Endothelial cell of umbilical vein (primary cell): ENCODE measurements around the gene ITGAX. TPM values are rescaled to one million over a fixed set of nuclear protein-coding genes. Genes with fewer than 3 reads are reported as not detected.

Source experiments
- BruUV-seq: library from RNA; stranded (reverse); fragments of 400-500 nt; replicated peaks from 2 replicates; lab custom pipeline; 2021; lab: Mats Ljungman, UMichigan
- CTCF ChIA-PET: fragments of 300-600, 350-600 bp; sonication (Branson Sonifier 250); formaldehyde crosslinking; loops from one replicate; lab custom pipeline; 2021; ENCODE audit warnings: antibody characterized with exemption, inconsistent platforms; lab: Charles Lee
- POLR2A ChIA-PET: fragments of 300-600, 350-600 bp; sonication (Branson Sonifier 250); formaldehyde crosslinking; loops from one replicate; lab custom pipeline; 2021; ENCODE audit warnings: antibody characterized with exemption, inconsistent platforms; lab: Charles Lee
- DNase-seq: peaks from one replicate; pipeline ENCODE4 v3.0.0-alpha.2; 2011; ENCODE audit warnings: low read depth, low spot score
- FAIRE-seq: peaks from 2 replicates; lab custom pipeline; 2011; peaks lifted over from hg19 to GRCh38; lab: Jason Lieb, UNC
- H2AFZ ChIP-seq: 2 replicates; pipeline ENCODE4 v1.6.0; 2012; ENCODE audit warnings: low read depth, low read length, control low read depth, inconsistent platforms
- H3K27ac ChIP-seq: 2 replicates; pipeline ENCODE4 v1.5.1; 2011; ENCODE audit warnings: low read depth, mild to moderate bottlenecking, control low read depth, low read length, moderate library complexity; ENCODE audit not compliant: insufficient read depth
- H3K27me3 ChIP-seq, 2 experiments: 2 replicates each; pipeline versions ENCODE4 v1.6.0 to v1.6.1; 2011; ENCODE audit warnings: low read length in 2 of 2, mixed read lengths in 1 of 2; ENCODE audit not compliant: control insufficient read depth in 2 of 2, insufficient read depth in 2 of 2
- H3K36me3 ChIP-seq, 2 experiments: 2 replicates in 1 of 2; 3 replicates in 1 of 2; pipeline ENCODE4 v1.5.1; 2011; ENCODE audit warnings: low read length in 2 of 2, mild to moderate bottlenecking in 1 of 2, moderate library complexity in 1 of 2; ENCODE audit not compliant: control insufficient read depth in 2 of 2, insufficient read depth in 2 of 2; ENCODE audit errors: extremely low read depth in 1 of 2
- H3K4me1 ChIP-seq: 3 replicates; pipeline ENCODE4 v1.5.1; 2011; ENCODE audit warnings: mild to moderate bottlenecking, low read length; ENCODE audit not compliant: control insufficient read depth, insufficient read depth; ENCODE audit errors: extremely low read depth
- H3K4me2 ChIP-seq: 2 replicates; pipeline ENCODE4 v1.6.1; 2011; ENCODE audit warnings: low read length, control low read depth, mixed read lengths; ENCODE audit not compliant: insufficient read depth
- H3K4me3 ChIP-seq, 3 experiments: fragments of 200-600 bp in 1 of 3; sonication (generic), shearing (Covaris generic) in 1 of 3; replicated peaks in 1 of 3; 2 replicates each; pipeline ENCODE4 v1.5.1; 2011 to 2016; ENCODE audit warnings: control low read depth in 3 of 3, low read length in 3 of 3, mild to moderate bottlenecking in 2 of 3, inconsistent platforms in 1 of 3, low read depth in 1 of 3, moderate library complexity in 1 of 3; ENCODE audit not compliant: insufficient read depth in 1 of 3
- H3K79me2 ChIP-seq: 2 replicates; pipeline ENCODE4 v1.6.0; 2012; ENCODE audit warnings: low read length, inconsistent platforms; ENCODE audit not compliant: control insufficient read depth, insufficient read depth
- H3K9ac ChIP-seq: replicated peaks from 2 replicates; pipeline ENCODE3; 2011; ENCODE audit warnings: low read length, control low read depth; ENCODE audit not compliant: insufficient read depth; ENCODE audit errors: extremely low read depth
- H3K9me1 ChIP-seq: replicated peaks from 3 replicates; pipeline ENCODE4 v1.6.0; 2011; ENCODE audit warnings: mild to moderate bottlenecking, low read length; ENCODE audit not compliant: control insufficient read depth, insufficient read depth; ENCODE audit errors: extremely low read depth
- H3K9me3 ChIP-seq: replicated peaks from 2 replicates; pipeline ENCODE4 v1.5.1; 2012; ENCODE audit warnings: low read length, inconsistent platforms; ENCODE audit not compliant: control insufficient read depth, insufficient read depth
- H4K20me1 ChIP-seq: replicated peaks from 2 replicates; pipeline ENCODE3; 2011; ENCODE audit warnings: mild to moderate bottlenecking, low read length; ENCODE audit not compliant: control insufficient read depth, insufficient read depth; ENCODE audit errors: extremely low read depth
- EZH2 ChIP-seq: IDR thresholded peaks from 2 replicates; pipeline ENCODE4 v1.6.1; 2012; ENCODE audit warnings: borderline replicate concordance, low read depth, mild to moderate bottlenecking, moderate library complexity, low read length, inconsistent platforms; ENCODE audit not compliant: severe bottlenecking
- FOS ChIP-seq: IDR thresholded peaks from 2 replicates; pipeline ENCODE4 v1.6.1; 2011; ENCODE audit warnings: mild to moderate bottlenecking, low read length, moderate library complexity, borderline replicate concordance; ENCODE audit not compliant: insufficient read depth
- GATA2 ChIP-seq: IDR thresholded peaks from 2 replicates; pipeline ENCODE4 v1.7.0; 2011; ENCODE audit warnings: low read depth, mild to moderate bottlenecking, moderate library complexity, mixed read lengths, low read length; ENCODE audit not compliant: insufficient read length, insufficient read depth
- JUN ChIP-seq: IDR thresholded peaks from 2 replicates; pipeline ENCODE4 v1.6.1; 2011; ENCODE audit warnings: borderline replicate concordance, low read depth; ENCODE audit not compliant: insufficient read length, insufficient read depth
- MYC ChIP-seq: IDR thresholded peaks from one replicate; pipeline ENCODE4 v1.6.1; 2011; ENCODE audit warnings: mild to moderate bottlenecking, low read depth, low read length
- POLR2A ChIP-seq: IDR thresholded peaks from 2 replicates; pipeline ENCODE4 v1.6.1; 2012; ENCODE audit warnings: low read depth, mild to moderate bottlenecking, control low read depth, low read length
- POLR2AphosphoS5 ChIP-seq: IDR thresholded peaks from 2 replicates; pipeline ENCODE4 v1.6.1; 2012; ENCODE audit warnings: low read depth, mild to moderate bottlenecking, control low read depth, low read length, moderate library complexity; ENCODE audit not compliant: insufficient read depth
- dilution Hi-C: fragments of 300-500 bp; cut with MboI; formaldehyde crosslinking; loops from one replicate; pipeline ENCODE4 v1.15.0; 2019; ENCODE audit warnings: low sequenced_read_pairs; ENCODE audit not compliant: extremely low pct_ligation_motif_present
- intact Hi-C: fragments of 100-400 bp; cut with micrococcal nuclease; formaldehyde crosslinking; loops from one replicate; pipeline ENCODE4 v1.10.0; 2022
- polyA plus RNA-seq, 4 experiments: library from polyadenylated mRNA; depleted of rRNA in 3 of 4; stranded (reverse) in 3 of 4; unstranded in 1 of 4; fragments of >200 nt; gene quantifications; 2 replicates each; pipeline versions ENCODE4 v1.2.1 to v1.2.3, GENCODE V29; 2011 to 2012; ENCODE audit warnings: missing spikeins in 1 of 4
- total RNA-seq: library from RNA; stranded (reverse); gene quantifications from 2 replicates; pipeline ENCODE4 v1.2.3, GENCODE V29; 2021
- TF ChIP-seq, protein P1 (sequence below): IDR thresholded peaks from 2 replicates; pipeline ENCODE4 v1.6.1; 2011; ENCODE audit not compliant: insufficient read depth, insufficient read length
- TF ChIP-seq, protein P2 (sequence below), 2 donors: IDR thresholded peaks; 1 replicate in 1 of 2; 2 replicates in 1 of 2; pipeline ENCODE4 v1.5.1; 2011; ENCODE audit warnings: low read length in 2 of 2, mild to moderate bottlenecking in 2 of 2, moderate library complexity in 2 of 2, control low read depth in 1 of 2, inconsistent platforms in 1 of 2, low read depth in 1 of 2; ENCODE audit not compliant: insufficient read depth in 1 of 2; ENCODE audit errors: extremely low read depth in 1 of 2

Gene ITGAX
- total and polyA plus RNA-seq, 2 donors (not counting 3 experiments of a cell fraction or from before 2014, with no cell fraction given), result 0.18 to 1.4 TPM

- FAIRE-seq, result no peak
- no TSS peak for BruUV-seq
- DNase-seq, result no peak
- H3K4me3 ChIP-seq, result no peak overlapping the region
- ChIA-PET CTCF (no interaction called here), POLR2A (no interaction called here)
- no peak overlapping the region for H3K27ac ChIP-seq
- H3K9me3 ChIP-seq, result no peaks in the 10 kb centered on the region
- H2AFZ ChIP-seq, result no peak overlapping the region
- H3K27me3 ChIP-seq, result peaks cover 4 to 6% of the 10 kb centered on the region in 2 experiments
- no peak overlapping the region for H3K9ac ChIP-seq
- intact Hi-C loops (no loop called here), dilution Hi-C loops (no loop called here)
- H4K20me1 ChIP-seq, result no peaks in the 10 kb centered on the region
- TF ChIP-seq, protein P1, sequence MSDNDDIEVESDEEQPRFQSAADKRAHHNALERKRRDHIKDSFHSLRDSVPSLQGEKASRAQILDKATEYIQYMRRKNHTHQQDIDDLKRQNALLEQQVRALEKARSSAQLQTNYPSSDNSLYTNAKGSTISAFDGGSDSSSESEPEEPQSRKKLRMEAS, result no peak
- TF ChIP-seq EZH2, result no peak
- no peak for TF ChIP-seq POLR2A
- TF ChIP-seq, protein P2, sequence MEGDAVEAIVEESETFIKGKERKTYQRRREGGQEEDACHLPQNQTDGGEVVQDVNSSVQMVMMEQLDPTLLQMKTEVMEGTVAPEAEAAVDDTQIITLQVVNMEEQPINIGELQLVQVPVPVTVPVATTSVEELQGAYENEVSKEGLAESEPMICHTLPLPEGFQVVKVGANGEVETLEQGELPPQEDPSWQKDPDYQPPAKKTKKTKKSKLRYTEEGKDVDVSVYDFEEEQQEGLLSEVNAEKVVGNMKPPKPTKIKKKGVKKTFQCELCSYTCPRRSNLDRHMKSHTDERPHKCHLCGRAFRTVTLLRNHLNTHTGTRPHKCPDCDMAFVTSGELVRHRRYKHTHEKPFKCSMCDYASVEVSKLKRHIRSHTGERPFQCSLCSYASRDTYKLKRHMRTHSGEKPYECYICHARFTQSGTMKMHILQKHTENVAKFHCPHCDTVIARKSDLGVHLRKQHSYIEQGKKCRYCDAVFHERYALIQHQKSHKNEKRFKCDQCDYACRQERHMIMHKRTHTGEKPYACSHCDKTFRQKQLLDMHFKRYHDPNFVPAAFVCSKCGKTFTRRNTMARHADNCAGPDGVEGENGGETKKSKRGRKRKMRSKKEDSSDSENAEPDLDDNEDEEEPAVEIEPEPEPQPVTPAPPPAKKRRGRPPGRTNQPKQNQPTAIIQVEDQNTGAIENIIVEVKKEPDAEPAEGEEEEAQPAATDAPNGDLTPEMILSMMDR (IDR thresholded peaks at IDR 0.05; ENCODE audit: extremely low read depth in 1 of 2, insufficient read depth in 1 of 2, low read depth in 1 of 2, low read length in 2 of 2), result no peak
- TF ChIP-seq JUN, result no peak
- no peak for TF ChIP-seq MYC
- TF ChIP-seq FOS, result no peak
- TF ChIP-seq GATA2, result no peak
- TF ChIP-seq POLR2AphosphoS5, result no peak
- no peak overlapping the region for H3K4me2 ChIP-seq
- H3K79me2 ChIP-seq, result no peaks in the 10 kb centered on the region
- no peaks in the 10 kb centered on the region for H3K9me1 ChIP-seq
- H3K4me1 ChIP-seq, result no peaks in the 10 kb centered on the region
- H3K36me3 ChIP-seq, result no peaks in the 10 kb centered on the region
Measured at GRCh38 chr16:31428638-31429247, 73.8 kb downstream of the ITGAX start.
